Sigmoid colon (tissue), 4 donors: ENCODE measurements around the gene CITED1.

Source experiments
- CTCF ChIP-seq, 4 experiments: fragments of 450-650 bp in 3 of 4; fragments of 200-600 bp in 1 of 4; IDR thresholded peaks; one replicate each; pipeline ENCODE4 v1.5.1; 2016 to 2019; ENCODE audit warnings: antibody characterized with exemption in 4 of 4, mild to moderate bottlenecking in 3 of 4, moderate library complexity in 2 of 4
- EP300 ChIP-seq, 4 donors: sonication (generic); formaldehyde crosslinking; IDR thresholded peaks; one replicate each; pipeline ENCODE4 v1.6.1; 2017; ENCODE audit warnings: antibody characterized with exemption in 4 of 4
- POLR2A ChIP-seq, 2 donors: fragments of 450-650 bp; IDR thresholded peaks; one replicate each; pipeline ENCODE4 v1.6.1; 2016; ENCODE audit warnings: antibody characterized with exemption in 2 of 2, mild to moderate bottlenecking in 2 of 2, moderate library complexity in 2 of 2

GRCh38 chrX:72340626-72341025 lies 34.9 kb upstream of the CITED1 start:
- no peak for TF ChIP-seq EP300 (IDR thresholded peaks at IDR 0.05)
- TF ChIP-seq CTCF (IDR thresholded peaks at IDR 0.05): no peak
- no peak for TF ChIP-seq POLR2A (IDR thresholded peaks at IDR 0.05)
